ENCODE data around the gene HIVEP3.

DNA sequence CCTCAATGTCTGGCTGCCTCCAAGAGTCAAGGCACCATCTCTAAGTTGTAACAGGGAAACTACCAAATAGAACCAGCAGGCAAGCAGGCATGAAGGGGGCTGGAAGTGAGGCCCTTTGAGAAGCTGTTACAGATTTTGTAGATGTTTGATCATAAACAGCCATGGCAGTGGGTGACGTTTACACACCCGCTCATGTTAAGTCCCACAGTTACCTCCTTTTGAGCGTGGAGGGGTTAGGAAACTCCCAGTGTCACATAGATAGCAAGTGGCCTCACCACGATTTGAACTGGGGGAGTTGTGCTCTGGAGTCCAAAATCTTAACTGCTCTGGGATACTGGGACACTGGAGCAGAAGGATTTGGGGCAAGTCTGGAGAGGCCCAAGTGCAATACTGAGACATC lies 192.4 kb downstream of the HIVEP3 start:
- TF ChIP-seq, protein P1, sequence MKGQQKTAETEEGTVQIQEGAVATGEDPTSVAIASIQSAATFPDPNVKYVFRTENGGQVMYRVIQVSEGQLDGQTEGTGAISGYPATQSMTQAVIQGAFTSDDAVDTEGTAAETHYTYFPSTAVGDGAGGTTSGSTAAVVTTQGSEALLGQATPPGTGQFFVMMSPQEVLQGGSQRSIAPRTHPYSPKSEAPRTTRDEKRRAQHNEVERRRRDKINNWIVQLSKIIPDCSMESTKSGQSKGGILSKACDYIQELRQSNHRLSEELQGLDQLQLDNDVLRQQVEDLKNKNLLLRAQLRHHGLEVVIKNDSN (IDR thresholded peaks at IDR 0.05), result no peak
- no peak for TF ChIP-seq RAD21 (IDR thresholded peaks at IDR 0.05; ENCODE audit: low read depth)
- TF ChIP-seq, protein P2, sequence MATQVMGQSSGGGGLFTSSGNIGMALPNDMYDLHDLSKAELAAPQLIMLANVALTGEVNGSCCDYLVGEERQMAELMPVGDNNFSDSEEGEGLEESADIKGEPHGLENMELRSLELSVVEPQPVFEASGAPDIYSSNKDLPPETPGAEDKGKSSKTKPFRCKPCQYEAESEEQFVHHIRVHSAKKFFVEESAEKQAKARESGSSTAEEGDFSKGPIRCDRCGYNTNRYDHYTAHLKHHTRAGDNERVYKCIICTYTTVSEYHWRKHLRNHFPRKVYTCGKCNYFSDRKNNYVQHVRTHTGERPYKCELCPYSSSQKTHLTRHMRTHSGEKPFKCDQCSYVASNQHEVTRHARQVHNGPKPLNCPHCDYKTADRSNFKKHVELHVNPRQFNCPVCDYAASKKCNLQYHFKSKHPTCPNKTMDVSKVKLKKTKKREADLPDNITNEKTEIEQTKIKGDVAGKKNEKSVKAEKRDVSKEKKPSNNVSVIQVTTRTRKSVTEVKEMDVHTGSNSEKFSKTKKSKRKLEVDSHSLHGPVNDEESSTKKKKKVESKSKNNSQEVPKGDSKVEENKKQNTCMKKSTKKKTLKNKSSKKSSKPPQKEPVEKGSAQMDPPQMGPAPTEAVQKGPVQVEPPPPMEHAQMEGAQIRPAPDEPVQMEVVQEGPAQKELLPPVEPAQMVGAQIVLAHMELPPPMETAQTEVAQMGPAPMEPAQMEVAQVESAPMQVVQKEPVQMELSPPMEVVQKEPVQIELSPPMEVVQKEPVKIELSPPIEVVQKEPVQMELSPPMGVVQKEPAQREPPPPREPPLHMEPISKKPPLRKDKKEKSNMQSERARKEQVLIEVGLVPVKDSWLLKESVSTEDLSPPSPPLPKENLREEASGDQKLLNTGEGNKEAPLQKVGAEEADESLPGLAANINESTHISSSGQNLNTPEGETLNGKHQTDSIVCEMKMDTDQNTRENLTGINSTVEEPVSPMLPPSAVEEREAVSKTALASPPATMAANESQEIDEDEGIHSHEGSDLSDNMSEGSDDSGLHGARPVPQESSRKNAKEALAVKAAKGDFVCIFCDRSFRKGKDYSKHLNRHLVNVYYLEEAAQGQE (IDR thresholded peaks at IDR 0.05; ENCODE audit: low read depth), result no peak
- no peak for TF ChIP-seq TAF1 (IDR thresholded peaks at IDR 0.05; ENCODE audit: low read depth)
- no peak for TF ChIP-seq CEBPB (IDR thresholded peaks at IDR 0.05)
